Fibroblast of lung (primary cell): Measurements from ENCODE around the gene AADACL2. TPM values are rescaled to one million over a fixed set of nuclear protein-coding genes. Genes with fewer than 3 reads are reported as not detected.
A peak's percentile ranks its signal among the peaks of the same experiment; 100 is the strongest.

ENCODE experiments used
- DNase-seq, 2 donors: peaks; one replicate each; pipeline versions ENCODE4 v3.0.0 to v3.0.0-alpha.2; 2010; ENCODE audit warnings: low read depth in 2 of 2
- H2AFZ ChIP-seq: 2 replicates; pipeline ENCODE4 v1.5.1; 2012; ENCODE audit warnings: low read length, control low read depth, inconsistent platforms
- H3K27ac ChIP-seq: 2 replicates; pipeline ENCODE4 v1.5.1; 2011; ENCODE audit warnings: low read length, control low read depth; ENCODE audit not compliant: insufficient read depth
- H3K27me3 ChIP-seq: 2 replicates; pipeline ENCODE4 v1.5.1; 2011; ENCODE audit warnings: mild to moderate bottlenecking, low read length; ENCODE audit not compliant: control insufficient read depth, insufficient read depth
- H3K36me3 ChIP-seq: 2 replicates; pipeline ENCODE4 v1.5.1; 2011; ENCODE audit warnings: low read length; ENCODE audit not compliant: control insufficient read depth, insufficient read depth
- H3K4me1 ChIP-seq: 2 replicates; pipeline ENCODE4 v1.5.1; 2011; ENCODE audit warnings: low read length; ENCODE audit not compliant: control insufficient read depth, insufficient read depth; ENCODE audit errors: extremely low read depth
- H3K4me2 ChIP-seq: 2 replicates; pipeline ENCODE4 v1.5.1; 2011; ENCODE audit warnings: low read length, control low read depth; ENCODE audit not compliant: insufficient read depth; ENCODE audit errors: extremely low read depth
- H3K4me3 ChIP-seq, 4 experiments: fragments of 200-600 bp in 1 of 4; sonication (generic) in 1 of 4; replicated peaks in 1 of 4; 2 replicates each; pipeline ENCODE4 v1.5.1; 2011 to 2016; ENCODE audit warnings: low read length in 4 of 4, low read depth in 3 of 4, mild to moderate bottlenecking in 3 of 4, control low read depth in 2 of 4, inconsistent platforms in 1 of 4, mixed read lengths in 1 of 4; ENCODE audit not compliant: insufficient read depth in 1 of 4; ENCODE audit errors: control extremely low read depth in 1 of 4
- H3K79me2 ChIP-seq: 2 replicates; pipeline ENCODE4 v1.5.1; 2012; ENCODE audit warnings: mild to moderate bottlenecking, low read length, inconsistent platforms; ENCODE audit not compliant: control insufficient read depth, insufficient read depth
- H3K9ac ChIP-seq: 2 replicates; pipeline ENCODE4 v1.5.1; 2011; ENCODE audit warnings: mild to moderate bottlenecking, low read length, control low read depth; ENCODE audit not compliant: insufficient read depth
- H3K9me3 ChIP-seq: 2 replicates; pipeline ENCODE4 v1.5.1; 2012; ENCODE audit warnings: low read depth, low read length; ENCODE audit not compliant: control insufficient read depth, insufficient read depth
- H4K20me1 ChIP-seq: 2 replicates; pipeline ENCODE4 v1.5.1; 2011; ENCODE audit warnings: low read length; ENCODE audit not compliant: control insufficient read depth, insufficient read depth; ENCODE audit errors: extremely low read depth
- CTCF ChIP-seq, 2 donors: IDR thresholded peaks in 1 of 2; conservative IDR thresholded peaks in 1 of 2; 1 replicate in 1 of 2; 2 replicates in 1 of 2; pipeline ENCODE4 v1.5.1; 2011 to 2012; ENCODE audit warnings: low read length in 2 of 2, control low read depth in 1 of 2, inconsistent platforms in 1 of 2, low read depth in 1 of 2, mild to moderate bottlenecking in 1 of 2
- EZH2 ChIP-seq: IDR thresholded peaks from 2 replicates; pipeline ENCODE4 v1.5.1; 2012; ENCODE audit warnings: low read length, control low read depth, mild to moderate bottlenecking; ENCODE audit errors: missing control alignments
- polyA plus RNA-seq, 2 donors: library from polyadenylated mRNA; depleted of rRNA in 1 of 2; stranded (reverse) in 1 of 2; unstranded in 1 of 2; fragments of >200 nt; gene quantifications; 2 replicates each; pipeline ENCODE4 v1.2.1, GENCODE V29; 2011 to 2012; ENCODE audit warnings: missing spikeins in 1 of 2
- total RNA-seq: library from RNA; depleted of rRNA; stranded (reverse); fragments of >200 nt; gene quantifications from 2 replicates; pipeline ENCODE4 v1.2.1, GENCODE V29; 2014

Gene AADACL2
- total and polyA plus RNA-seq, 2 donors (not counting 1 experiment from before 2014, with no cell fraction given), result not detected

GRCh38 chr3:151709847-151710246, 23.9 kb upstream of the AADACL2 start:
- H3K9ac ChIP-seq, result no peak overlapping the region
- H3K79me2 ChIP-seq, result no peaks in the 10 kb centered on the region
- H3K4me3 ChIP-seq, result no peak overlapping the region
- H3K4me2 ChIP-seq, result no peak overlapping the region
- H3K4me1 ChIP-seq, result no peaks in the 10 kb centered on the region
- no peak for TF ChIP-seq EZH2
- no peak for TF ChIP-seq CTCF (conservative IDR thresholded peaks at IDR 0.05 in 1 of 2, IDR thresholded peaks at IDR 0.05 in 1 of 2; ENCODE audit: low read depth in 1 of 2, low read length in 2 of 2)
- H3K27me3 ChIP-seq, result no peaks in the 10 kb centered on the region
- no peaks in the 10 kb centered on the region for H3K9me3 ChIP-seq
- H3K36me3 ChIP-seq, result no peaks in the 10 kb centered on the region
- H3K27ac ChIP-seq, result no peak overlapping the region
- no peak overlapping the region for H2AFZ ChIP-seq
- DNase-seq, result peak; percentile 45 to 84
- no peaks in the 10 kb centered on the region for H4K20me1 ChIP-seq

GRCh38 chr3:151721294-151721693, 12.4 kb upstream of the AADACL2 start:
- H3K27ac ChIP-seq, result no peak overlapping the region
- H3K4me1 ChIP-seq, result no peaks in the 10 kb centered on the region
- DNase-seq, result no peak
- no peaks in the 10 kb centered on the region for H3K79me2 ChIP-seq
- H3K36me3 ChIP-seq, result no peaks in the 10 kb centered on the region
- H3K9ac ChIP-seq, result no peak overlapping the region
- no peak overlapping the region for H3K4me3 ChIP-seq
- H3K9me3 ChIP-seq, result no peaks in the 10 kb centered on the region
- no peaks in the 10 kb centered on the region for H3K27me3 ChIP-seq
- H3K4me2 ChIP-seq, result no peak overlapping the region
- H4K20me1 ChIP-seq, result no peaks in the 10 kb centered on the region
- no peak overlapping the region for H2AFZ ChIP-seq
- no peak for TF ChIP-seq CTCF (conservative IDR thresholded peaks at IDR 0.05 in 1 of 2, IDR thresholded peaks at IDR 0.05 in 1 of 2; ENCODE audit: low read depth in 1 of 2, low read length in 2 of 2)
- no peak for TF ChIP-seq EZH2

- no peak overlapping the region for H3K4me2 ChIP-seq
- TF ChIP-seq CTCF (conservative IDR thresholded peaks at IDR 0.05 in 1 of 2, IDR thresholded peaks at IDR 0.05 in 1 of 2; ENCODE audit: low read depth in 1 of 2, low read length in 2 of 2) (no peak), EZH2 (no peak)
- no peaks in the 10 kb centered on the region for H4K20me1 ChIP-seq
- H3K79me2 ChIP-seq, result no peaks in the 10 kb centered on the region
- no peaks in the 10 kb centered on the region for H3K27me3 ChIP-seq
- no peak overlapping the region for H2AFZ ChIP-seq
- H3K9me3 ChIP-seq, result no peaks in the 10 kb centered on the region
- H3K27ac ChIP-seq, result no peak overlapping the region
- H3K9ac ChIP-seq, result no peak overlapping the region
- no peaks in the 10 kb centered on the region for H3K4me1 ChIP-seq
- no peaks in the 10 kb centered on the region for H3K36me3 ChIP-seq
- H3K4me3 ChIP-seq, result no peak overlapping the region
- DNase-seq, result no peak
These were observed 10.9 kb upstream of the AADACL2 start for GRCh38 chr3:151722856-151723255.
